22Rv1 (cell line): ENCODE measurements around the gene ZNF41.

Experiments used
- H3K27ac ChIP-seq: fragments of 450-650 bp; 2 replicates; pipeline ENCODE4 v1.5.1; 2017
- ZFX ChIP-seq: fragments of 450-650 bp; IDR thresholded peaks from 2 replicates; pipeline ENCODE4 v1.6.1; 2017; ENCODE audit warnings: antibody characterized with exemption, borderline replicate concordance
- TF ChIP-seq, protein P1 (sequence below): fragments of 450-650 bp; IDR thresholded peaks from 2 replicates; pipeline ENCODE4 v1.5.1; 2017; ENCODE audit warnings: mild to moderate bottlenecking

Gene ZNF41

DNA sequence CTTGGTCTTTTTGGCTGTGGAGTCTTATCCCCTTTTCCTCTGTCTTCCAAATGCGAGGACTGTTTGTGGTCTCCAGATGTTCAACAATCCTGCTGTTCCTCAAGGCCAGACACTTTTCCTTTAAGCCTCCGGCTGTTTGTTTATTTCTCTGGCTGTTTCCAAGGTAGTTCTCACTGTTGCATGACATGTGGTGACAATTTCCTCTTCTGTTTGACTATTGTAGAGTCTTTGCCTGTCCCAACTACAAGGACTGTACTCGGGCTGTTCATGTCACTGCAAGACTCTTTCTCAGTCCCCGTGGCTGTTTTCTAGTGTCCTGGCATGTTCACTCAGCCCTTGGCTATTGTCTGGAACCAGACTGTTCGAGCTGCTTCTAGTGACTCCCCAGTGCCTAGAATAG is 62.1 kb downstream of the ZNF41 start:
- H3K27ac ChIP-seq = no peak overlapping the region
- no peak for TF ChIP-seq ZFX
- TF ChIP-seq, protein P1, sequence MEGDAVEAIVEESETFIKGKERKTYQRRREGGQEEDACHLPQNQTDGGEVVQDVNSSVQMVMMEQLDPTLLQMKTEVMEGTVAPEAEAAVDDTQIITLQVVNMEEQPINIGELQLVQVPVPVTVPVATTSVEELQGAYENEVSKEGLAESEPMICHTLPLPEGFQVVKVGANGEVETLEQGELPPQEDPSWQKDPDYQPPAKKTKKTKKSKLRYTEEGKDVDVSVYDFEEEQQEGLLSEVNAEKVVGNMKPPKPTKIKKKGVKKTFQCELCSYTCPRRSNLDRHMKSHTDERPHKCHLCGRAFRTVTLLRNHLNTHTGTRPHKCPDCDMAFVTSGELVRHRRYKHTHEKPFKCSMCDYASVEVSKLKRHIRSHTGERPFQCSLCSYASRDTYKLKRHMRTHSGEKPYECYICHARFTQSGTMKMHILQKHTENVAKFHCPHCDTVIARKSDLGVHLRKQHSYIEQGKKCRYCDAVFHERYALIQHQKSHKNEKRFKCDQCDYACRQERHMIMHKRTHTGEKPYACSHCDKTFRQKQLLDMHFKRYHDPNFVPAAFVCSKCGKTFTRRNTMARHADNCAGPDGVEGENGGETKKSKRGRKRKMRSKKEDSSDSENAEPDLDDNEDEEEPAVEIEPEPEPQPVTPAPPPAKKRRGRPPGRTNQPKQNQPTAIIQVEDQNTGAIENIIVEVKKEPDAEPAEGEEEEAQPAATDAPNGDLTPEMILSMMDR = no peak

DNA sequence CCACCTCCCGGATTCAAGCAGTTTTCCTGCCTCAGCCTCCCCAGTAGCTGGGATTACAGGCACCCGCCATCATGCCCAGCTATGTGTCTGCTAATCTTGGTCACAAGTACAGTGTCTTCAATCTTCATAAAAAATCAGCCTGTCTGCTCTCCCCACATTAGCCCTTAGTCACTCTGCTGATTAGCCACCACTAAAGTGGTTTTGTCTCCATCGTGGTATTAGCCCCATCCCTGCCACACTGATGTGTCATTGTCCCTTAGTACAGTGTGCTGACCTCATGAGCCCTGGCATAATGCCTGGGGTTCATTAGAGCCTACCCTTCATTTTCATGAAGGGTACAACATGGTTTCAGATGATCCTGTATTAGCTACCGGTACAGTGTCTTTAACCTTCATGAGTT is 62.8 kb downstream of the ZNF41 start:
- TF ChIP-seq, protein P1 = no peak
- no peak for TF ChIP-seq ZFX
- H3K27ac ChIP-seq = no peak overlapping the region

DNA sequence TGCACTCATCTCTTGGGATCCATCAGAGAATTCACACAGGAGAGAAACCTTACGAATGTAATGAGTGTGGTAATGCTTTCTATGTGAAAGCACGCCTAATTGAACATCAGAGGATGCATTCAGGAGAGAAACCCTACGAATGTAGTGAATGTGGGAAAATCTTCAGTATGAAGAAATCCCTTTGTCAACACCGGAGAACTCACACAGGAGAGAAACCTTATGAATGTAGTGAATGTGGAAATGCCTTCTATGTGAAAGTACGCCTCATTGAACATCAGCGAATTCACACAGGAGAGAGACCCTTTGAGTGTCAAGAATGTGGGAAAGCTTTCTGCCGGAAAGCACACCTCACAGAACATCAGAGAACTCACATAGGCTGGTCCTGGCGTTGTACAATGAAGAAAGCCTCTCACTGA is 69.8 kb downstream of the ZNF41 start:
- TF ChIP-seq, protein P1 = no peak
- no peak overlapping the region for H3K27ac ChIP-seq
